Fibroblast of lung (primary cell): ENCODE results near the gene DUSP19.

ENCODE experiments used
- EZH2 ChIP-seq: IDR thresholded peaks from 2 replicates; pipeline ENCODE4 v1.5.1; 2012; ENCODE audit warnings: low read length, control low read depth, mild to moderate bottlenecking; ENCODE audit errors: missing control alignments
- TF ChIP-seq, protein P1 (sequence below), 2 donors: IDR thresholded peaks in 1 of 2; conservative IDR thresholded peaks in 1 of 2; 1 replicate in 1 of 2; 2 replicates in 1 of 2; pipeline ENCODE4 v1.5.1; 2011 to 2012; ENCODE audit warnings: low read length in 2 of 2, control low read depth in 1 of 2, inconsistent platforms in 1 of 2, low read depth in 1 of 2, mild to moderate bottlenecking in 1 of 2

DNA sequence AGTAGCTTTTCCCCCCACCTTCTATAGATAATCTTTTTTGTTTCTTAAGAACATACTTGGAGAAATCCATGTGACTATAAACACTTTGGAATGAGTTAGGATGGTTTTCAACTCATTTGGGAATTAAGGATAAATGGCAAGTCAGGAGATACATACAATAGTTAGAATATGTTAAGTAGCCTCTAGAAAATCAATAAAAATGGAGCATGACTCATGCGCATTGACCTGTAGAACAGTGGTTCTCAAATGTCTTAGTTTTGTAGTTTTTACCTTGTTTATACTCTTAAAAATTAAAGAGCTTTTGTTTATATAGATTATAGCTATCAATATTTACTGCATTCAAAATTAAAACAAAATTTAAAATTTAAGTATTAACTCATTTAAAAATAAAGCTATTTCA is 70.4 kb downstream of the DUSP19 start:
- TF ChIP-seq, protein P1, sequence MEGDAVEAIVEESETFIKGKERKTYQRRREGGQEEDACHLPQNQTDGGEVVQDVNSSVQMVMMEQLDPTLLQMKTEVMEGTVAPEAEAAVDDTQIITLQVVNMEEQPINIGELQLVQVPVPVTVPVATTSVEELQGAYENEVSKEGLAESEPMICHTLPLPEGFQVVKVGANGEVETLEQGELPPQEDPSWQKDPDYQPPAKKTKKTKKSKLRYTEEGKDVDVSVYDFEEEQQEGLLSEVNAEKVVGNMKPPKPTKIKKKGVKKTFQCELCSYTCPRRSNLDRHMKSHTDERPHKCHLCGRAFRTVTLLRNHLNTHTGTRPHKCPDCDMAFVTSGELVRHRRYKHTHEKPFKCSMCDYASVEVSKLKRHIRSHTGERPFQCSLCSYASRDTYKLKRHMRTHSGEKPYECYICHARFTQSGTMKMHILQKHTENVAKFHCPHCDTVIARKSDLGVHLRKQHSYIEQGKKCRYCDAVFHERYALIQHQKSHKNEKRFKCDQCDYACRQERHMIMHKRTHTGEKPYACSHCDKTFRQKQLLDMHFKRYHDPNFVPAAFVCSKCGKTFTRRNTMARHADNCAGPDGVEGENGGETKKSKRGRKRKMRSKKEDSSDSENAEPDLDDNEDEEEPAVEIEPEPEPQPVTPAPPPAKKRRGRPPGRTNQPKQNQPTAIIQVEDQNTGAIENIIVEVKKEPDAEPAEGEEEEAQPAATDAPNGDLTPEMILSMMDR (conservative IDR thresholded peaks at IDR 0.05 in 1 of 2, IDR thresholded peaks at IDR 0.05 in 1 of 2; ENCODE audit: low read depth in 1 of 2, low read length in 2 of 2): no peak
- no peak for TF ChIP-seq EZH2
